Adrenal gland (tissue), 5 donors: ENCODE data around the gene ARID5B.

Experiments
- POLR2A ChIP-seq, 2 donors: fragments of 450-650 bp; IDR thresholded peaks; one replicate each; pipeline ENCODE4 v1.6.1; 2017; ENCODE audit warnings: antibody characterized with exemption in 2 of 2, mild to moderate bottlenecking in 2 of 2, moderate library complexity in 1 of 2
- TF ChIP-seq, protein P1 (sequence below), 6 experiments: fragments of 450-650 bp in 4 of 6; fragments of 200-600 bp in 2 of 6; sonication (generic) in 1 of 6; IDR thresholded peaks; 1 replicate in 5 of 6; 2 replicates in 1 of 6; pipeline versions ENCODE4 v1.5.1 to v1.8.0; 2016 to 2021; ENCODE audit warnings: antibody characterized with exemption in 6 of 6, mild to moderate bottlenecking in 2 of 6, moderate library complexity in 1 of 6
- donor health status: DM: no; HTN: no; CAD: no.

- TF ChIP-seq, protein P1, sequence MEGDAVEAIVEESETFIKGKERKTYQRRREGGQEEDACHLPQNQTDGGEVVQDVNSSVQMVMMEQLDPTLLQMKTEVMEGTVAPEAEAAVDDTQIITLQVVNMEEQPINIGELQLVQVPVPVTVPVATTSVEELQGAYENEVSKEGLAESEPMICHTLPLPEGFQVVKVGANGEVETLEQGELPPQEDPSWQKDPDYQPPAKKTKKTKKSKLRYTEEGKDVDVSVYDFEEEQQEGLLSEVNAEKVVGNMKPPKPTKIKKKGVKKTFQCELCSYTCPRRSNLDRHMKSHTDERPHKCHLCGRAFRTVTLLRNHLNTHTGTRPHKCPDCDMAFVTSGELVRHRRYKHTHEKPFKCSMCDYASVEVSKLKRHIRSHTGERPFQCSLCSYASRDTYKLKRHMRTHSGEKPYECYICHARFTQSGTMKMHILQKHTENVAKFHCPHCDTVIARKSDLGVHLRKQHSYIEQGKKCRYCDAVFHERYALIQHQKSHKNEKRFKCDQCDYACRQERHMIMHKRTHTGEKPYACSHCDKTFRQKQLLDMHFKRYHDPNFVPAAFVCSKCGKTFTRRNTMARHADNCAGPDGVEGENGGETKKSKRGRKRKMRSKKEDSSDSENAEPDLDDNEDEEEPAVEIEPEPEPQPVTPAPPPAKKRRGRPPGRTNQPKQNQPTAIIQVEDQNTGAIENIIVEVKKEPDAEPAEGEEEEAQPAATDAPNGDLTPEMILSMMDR (IDR thresholded peaks at IDR 0.05), result no peak
- no peak for TF ChIP-seq POLR2A (IDR thresholded peaks at IDR 0.05)
Observed at GRCh38 chr10:62057359-62057758, 155.9 kb downstream of the ARID5B start.
